Measurements from ENCODE around the gene LYL1. TPM values are rescaled to one million over a fixed set of nuclear protein-coding genes. Genes with fewer than 3 reads are reported as not detected.

The LYL1 gene
- total and polyA plus RNA-seq, 9 of the 15 experiments (the other 6 are each of a cell fraction or from before 2014, with no cell fraction given): 1.3 to 266 (median 34.0) TPM

- CTCF ChIA-PET (ENCODE audit: low intra/inter-chr PET ratio): no interaction called here
- TF ChIP-seq CEBPB (tag; IDR thresholded peaks at IDR 0.05) (peak; percentile 51; the same call in 1 of the 2 replicates), FOSL1 (tag; conservative IDR thresholded peaks at IDR 0.05) (no peak), PHTF2 (CRISPR knock-in tag; IDR thresholded peaks at IDR 0.05) (no peak), NUFIP1 (IDR thresholded peaks at IDR 0.05; ENCODE audit: partially characterized antibody) (no peak), ZBTB7A (IDR thresholded peaks at IDR 0.05; ENCODE audit: borderline replicate concordance, control insufficient read depth, low read depth, low read length) (0 out of 2 replicates have a peak, but pooled peaks have one; percentile 10)
- Histone ChIP-seq H3K27me3 (ENCODE audit: control insufficient read depth in 2 of 2, insufficient read depth in 2 of 2, low read length in 2 of 2) (no peaks in the 10 kb centered on the region), H2AFZ (ENCODE audit: low read depth, low read length) (no peak overlapping the region), H3K4me3 (no peak overlapping the region), H3K9ac (ENCODE audit: insufficient read depth in 1 of 2, low read depth in 2 of 2, low read length in 2 of 2) (peak overlapping the region in 1 of 2 experiments; percentile 58; a peak in 1 of 4 replicates), H3K4me2 (ENCODE audit: insufficient read depth, low read length) (no peak overlapping the region), H4K20me1 (replicated peaks; ENCODE audit: control insufficient read depth, insufficient read depth, low read length) (0 out of 2 replicates have a peak, but pooled peaks cover 3% of the 10 kb centered on the region), H3K4me1 (replicated peaks in 1 of 2; ENCODE audit: control insufficient read depth in 2 of 2, insufficient read depth in 2 of 2, low read length in 2 of 2) (peaks cover 4 to 36% of the 10 kb centered on the region in 2 experiments; a peak in 4 of 5 replicates), H3K79me2 (ENCODE audit: control insufficient read depth, insufficient read depth, low read length) (peaks cover 13% of the 10 kb centered on the region; the same call in 1 of the 3 replicates), H3K36me3 (ENCODE audit: control insufficient read depth, insufficient read depth, low read length) (peaks cover 60% of the 10 kb centered on the region; the same call in 2 of the 3 replicates), H3K27ac (ENCODE audit: extremely low read depth, low read depth, low read length) (no peak overlapping the region), H3K9me3 (replicated peaks; ENCODE audit: control insufficient read depth, insufficient read depth, low read depth, low read length) (no peaks in the 10 kb centered on the region), H3K9me1 (ENCODE audit: control insufficient read depth, insufficient read depth, low read length) (no peaks in the 10 kb centered on the region)
- WGBS (ENCODE audit: insufficient coverage, low coverage, missing lambda C conversion rate): 88% methylated on average over 8 of the region's 10 CpGs
- no peak for FAIRE-seq
- intact Hi-C loops (cut with micrococcal nuclease) (no loop called here), in situ Hi-C loops (cut with MboI) (no loop called here)
- DNase-seq (ENCODE audit: extremely low read depth in 1 of 4, low spot score in 3 of 4): no peak
- POLR2A ChIA-PET: interaction anchor here (0.7 to 1.6 kb wide), 5 partner anchors 10 to 14 kb away, joined by 4 to 11 read pairs (median 5); partner anchors contain the start of genes IER2 and STX10
- no peak for ATAC-seq
- no TSS peak for BruUV-seq (replicated peaks)
Measured at GRCh38 chr19:13138916-13139198, 36.2 kb upstream of the LYL1 start.

Measured in K562 (cell line).